GM13976 (cell line): ENCODE measurements around the gene ALDH8A1.

Experiments used
- DNase-seq: peaks from one replicate; pipeline ENCODE4 v3.0.0; 2012; ENCODE audit warnings: low spot score
- CTCF ChIP-seq: IDR thresholded peaks from 2 replicates; pipeline ENCODE4 v1.5.1; 2012; ENCODE audit warnings: borderline replicate concordance, mild to moderate bottlenecking; ENCODE audit not compliant: insufficient read depth; ENCODE audit errors: extremely low read depth, missing control alignments, control extremely low read depth
- in situ Hi-C: fragments of 300-500 bp; cut with MboI; formaldehyde crosslinking; loops from one replicate; pipeline ENCODE4 v1.12.0; 2022; ENCODE audit warnings: low sequenced_read_pairs, mixed read lengths, inconsistent platforms; ENCODE audit not compliant: unreplicated experiment

The ALDH8A1 gene

DNA sequence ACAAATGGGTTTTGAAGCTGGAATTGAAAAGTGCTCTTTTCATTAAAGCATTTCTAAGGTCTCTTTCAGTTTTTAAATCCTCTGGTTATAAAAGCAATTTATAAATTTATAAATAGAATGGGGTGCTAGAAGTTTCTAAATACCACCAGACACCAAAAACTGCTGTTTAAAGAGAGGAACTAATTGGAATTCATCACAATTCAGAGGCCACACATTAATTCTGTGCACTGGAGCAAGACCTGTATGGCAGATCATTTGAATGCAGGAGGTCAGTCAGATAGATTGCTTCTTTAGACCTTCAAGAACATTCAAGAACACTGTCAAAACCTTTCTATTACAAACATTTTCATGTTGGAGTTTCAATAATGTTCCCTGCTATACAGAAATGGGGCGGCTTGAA lies 55.1 kb downstream of the ALDH8A1 start:
- DNase-seq, result no peak
- in situ Hi-C loops, result no loop called here
- TF ChIP-seq CTCF, result no peak

DNA sequence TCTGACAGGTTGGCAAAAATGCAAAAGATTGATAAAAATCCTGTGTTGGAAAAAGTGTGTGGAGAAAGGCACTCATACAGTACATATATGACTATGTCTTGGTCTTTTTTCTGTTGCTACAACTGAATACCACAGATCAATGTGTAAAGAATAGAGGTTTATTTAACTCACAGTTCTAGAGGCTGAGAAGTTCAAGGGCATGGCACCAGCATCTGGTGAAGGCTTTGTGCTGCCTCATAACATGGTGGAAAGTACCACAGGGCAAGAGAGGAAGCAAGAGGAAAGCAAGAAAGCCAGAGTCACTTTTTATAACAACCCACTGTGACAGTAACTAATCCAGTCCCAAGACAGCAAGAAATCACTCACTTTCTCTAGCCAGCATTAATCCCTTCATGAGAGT lies 57.5 kb downstream of the ALDH8A1 start:
- no peak for DNase-seq
- in situ Hi-C loops, result no loop called here
- no peak for TF ChIP-seq CTCF

DNA sequence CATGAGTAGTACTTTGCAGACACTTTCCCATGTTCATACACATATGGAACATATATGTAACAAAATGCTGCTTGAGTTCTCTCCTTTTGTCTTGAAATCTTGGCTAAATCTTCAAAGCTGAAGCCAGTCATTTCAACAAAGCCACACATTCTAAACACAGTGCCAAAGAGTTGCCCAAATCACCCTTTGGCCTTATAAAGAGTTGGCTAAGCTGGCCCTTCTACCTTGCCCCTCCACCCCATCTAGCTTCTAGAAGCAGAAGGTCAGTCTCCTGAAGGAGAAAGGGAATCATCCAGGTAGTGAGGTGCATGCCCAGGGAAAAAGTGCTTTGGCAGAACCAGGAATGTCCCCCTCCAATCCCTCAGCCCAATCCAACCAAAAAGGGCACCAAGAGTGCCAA lies 58.3 kb downstream of the ALDH8A1 start:
- no peak for TF ChIP-seq CTCF
- in situ Hi-C loops, result no loop called here

GRCh38 chr6:134888316-134888715 lies 61.6 kb downstream of the ALDH8A1 start:
- no peak for DNase-seq
- TF ChIP-seq CTCF, result no peak
- in situ Hi-C loops, result loop anchor here (10.0 kb wide), 2 partner anchors 254 to 724 kb away; no protein-coding TSS in a partner anchor

More for the DNA sequence above, 58.3 kb downstream of the ALDH8A1 start:
- DNase-seq, result no peak

- in situ Hi-C loops, result loop anchor here (10.0 kb wide), 2 partner anchors 250 to 720 kb away; no protein-coding TSS in a partner anchor
These were observed 65.1 kb downstream of the ALDH8A1 start for GRCh38 chr6:134884752-134885151.

DNA sequence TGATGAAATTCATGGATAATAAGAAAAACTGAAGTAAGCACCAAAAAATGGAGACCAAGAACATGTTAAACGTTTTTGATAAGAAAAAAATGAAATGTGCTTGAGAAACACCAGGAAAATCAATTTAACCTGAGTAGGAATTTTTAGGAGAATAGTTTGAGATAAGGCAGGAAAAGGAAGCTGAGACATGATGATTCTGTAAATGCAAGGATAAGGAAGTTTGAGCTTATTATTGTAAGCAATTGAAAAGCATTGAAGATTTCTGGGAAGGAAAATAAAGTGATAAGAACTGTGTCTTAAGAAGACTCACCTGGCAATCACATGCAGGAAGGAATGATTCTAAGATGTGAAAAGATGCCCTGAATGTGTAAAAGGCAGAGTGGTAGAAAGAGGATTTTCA lies 66.6 kb downstream of the ALDH8A1 start:
- TF ChIP-seq CTCF, result no peak
- in situ Hi-C loops, result loop anchor here (10.0 kb wide), 2 partner anchors 249 to 719 kb away; no protein-coding TSS in a partner anchor

More at GRCh38 chr6:134884752-134885151, 65.1 kb downstream of the ALDH8A1 start:
- DNase-seq, result no peak
- no peak for TF ChIP-seq CTCF

DNA sequence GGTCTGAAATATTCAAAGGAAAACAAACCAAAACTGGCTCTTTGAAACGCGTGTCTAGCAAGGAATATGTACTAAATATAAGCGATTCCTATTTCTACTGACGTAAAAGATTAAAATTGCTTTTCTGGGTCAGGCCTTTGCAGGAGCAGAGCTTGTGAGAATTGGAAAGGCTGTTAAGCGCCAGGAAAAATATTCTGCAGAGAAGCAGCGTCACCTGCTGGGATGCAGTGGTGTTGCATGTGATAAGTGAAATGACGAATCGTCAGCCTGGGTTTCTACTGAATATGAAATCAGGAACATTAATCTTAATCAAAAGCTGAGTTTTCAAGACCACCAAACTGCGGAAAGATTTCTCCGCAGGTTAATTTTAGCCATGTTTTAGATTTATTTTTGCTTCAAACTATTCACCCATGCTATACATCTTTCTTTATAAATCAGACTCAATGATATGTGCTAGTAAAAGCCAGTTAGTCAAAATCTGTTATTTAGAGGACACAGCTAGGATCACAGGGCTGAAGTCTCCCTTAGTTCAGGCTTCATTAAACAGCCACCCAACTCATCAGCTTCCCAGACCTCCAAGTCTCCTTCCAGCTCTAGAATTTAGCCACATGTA lies 67.4 kb downstream of the ALDH8A1 start:
- TF ChIP-seq CTCF, result peak; percentile 95
- peak; percentile 40 for DNase-seq
- in situ Hi-C loops, result loop anchor here (10.0 kb wide), 2 partner anchors 248 to 718 kb away; no protein-coding TSS in a partner anchor

More for the DNA sequence above, 66.6 kb downstream of the ALDH8A1 start:
- DNase-seq, result no peak
